Common myeloid progenitor, CD34-positive (primary cell): ENCODE data around the gene PCNT.

Experiments used
- CTCF ChIA-PET: fragments of 350-600 bp; sonication (Branson Sonifier 250); formaldehyde crosslinking; loops from one replicate; lab custom pipeline; 2021; ENCODE audit warnings: antibody characterized with exemption; lab: Charles Lee
- POLR2A ChIA-PET: fragments of 350-600 bp; sonication (Branson Sonifier 250); formaldehyde crosslinking; loops from one replicate; lab custom pipeline; 2021; ENCODE audit warnings: antibody characterized with exemption; lab: Charles Lee
- DNase-seq, 3 donors: peaks; one replicate each; pipeline versions ENCODE4 v3.0.0 to v3.0.0-alpha.2; 2013
- H3K27ac ChIP-seq, 2 experiments: 1 replicate in 1 of 2; 2 replicates in 1 of 2; pipeline ENCODE4 v1.7.0; 2013; ENCODE audit warnings: inconsistent platforms in 2 of 2, low read length in 2 of 2, mild to moderate bottlenecking in 2 of 2, low read depth in 1 of 2, moderate library complexity in 1 of 2; ENCODE audit not compliant: severe bottlenecking in 2 of 2, insufficient read depth in 1 of 2, poor library complexity in 1 of 2
- H3K27me3 ChIP-seq, 5 experiments: replicated peaks in 2 of 5; 1 replicate in 3 of 5; 2 replicates in 2 of 5; pipeline versions ENCODE4 v1.6.1 to v1.7.0; 2013; ENCODE audit warnings: low read length in 4 of 5, mild to moderate bottlenecking in 2 of 5, moderate library complexity in 2 of 5, inconsistent platforms in 1 of 5; ENCODE audit not compliant: insufficient read depth in 5 of 5, control insufficient read depth in 4 of 5
- H3K36me3 ChIP-seq, 4 experiments: 1 replicate in 2 of 4; 2 replicates in 2 of 4; pipeline versions ENCODE4 v1.6.1 to v1.7.0; 2013; ENCODE audit warnings: low read length in 3 of 4, control low read depth in 1 of 4, mild to moderate bottlenecking in 1 of 4; ENCODE audit not compliant: control insufficient read depth in 4 of 4, insufficient read depth in 4 of 4
- H3K4me1 ChIP-seq, 4 experiments: 1 replicate in 3 of 4; 2 replicates in 1 of 4; pipeline versions ENCODE4 v1.6.1 to v1.7.1; 2013; ENCODE audit warnings: low read length in 3 of 4, mild to moderate bottlenecking in 3 of 4, control low read depth in 1 of 4, inconsistent platforms in 1 of 4, moderate library complexity in 1 of 4; ENCODE audit not compliant: control insufficient read depth in 4 of 4, insufficient read depth in 4 of 4; ENCODE audit errors: control extremely low read depth in 1 of 4
- H3K4me3 ChIP-seq, 7 experiments: 1 replicate in 4 of 7; 2 replicates in 3 of 7; pipeline versions ENCODE4 v1.5.1 to v1.7.0; 2013; ENCODE audit warnings: mild to moderate bottlenecking in 7 of 7, low read length in 6 of 7, moderate library complexity in 6 of 7, inconsistent platforms in 2 of 7, low read depth in 2 of 7, control low read depth in 1 of 7; ENCODE audit not compliant: insufficient read depth in 4 of 7, control insufficient read depth in 1 of 7; ENCODE audit errors: extremely low read depth in 1 of 7
- H3K9me3 ChIP-seq, 5 experiments: 1 replicate in 4 of 5; 2 replicates in 1 of 5; pipeline versions ENCODE4 v1.6.1 to v1.7.1; 2013; ENCODE audit warnings: low read length in 4 of 5, mild to moderate bottlenecking in 2 of 5, inconsistent platforms in 1 of 5, low read depth in 1 of 5, moderate library complexity in 1 of 5; ENCODE audit not compliant: control insufficient read depth in 4 of 5, insufficient read depth in 2 of 5; ENCODE audit errors: control extremely low read depth in 1 of 5
- WGBS: methylation state at CpG from one replicate; pipeline ENCODE4 v1.1.5; 2013; ENCODE audit not compliant: insufficient coverage; 5-methylcytosine and 5-hydroxymethylcytosine counted together

Gene PCNT

GRCh38 chr21:46454634-46455390 is 130.9 kb downstream of the PCNT start:
- CTCF ChIA-PET = no interaction called here

DNA sequence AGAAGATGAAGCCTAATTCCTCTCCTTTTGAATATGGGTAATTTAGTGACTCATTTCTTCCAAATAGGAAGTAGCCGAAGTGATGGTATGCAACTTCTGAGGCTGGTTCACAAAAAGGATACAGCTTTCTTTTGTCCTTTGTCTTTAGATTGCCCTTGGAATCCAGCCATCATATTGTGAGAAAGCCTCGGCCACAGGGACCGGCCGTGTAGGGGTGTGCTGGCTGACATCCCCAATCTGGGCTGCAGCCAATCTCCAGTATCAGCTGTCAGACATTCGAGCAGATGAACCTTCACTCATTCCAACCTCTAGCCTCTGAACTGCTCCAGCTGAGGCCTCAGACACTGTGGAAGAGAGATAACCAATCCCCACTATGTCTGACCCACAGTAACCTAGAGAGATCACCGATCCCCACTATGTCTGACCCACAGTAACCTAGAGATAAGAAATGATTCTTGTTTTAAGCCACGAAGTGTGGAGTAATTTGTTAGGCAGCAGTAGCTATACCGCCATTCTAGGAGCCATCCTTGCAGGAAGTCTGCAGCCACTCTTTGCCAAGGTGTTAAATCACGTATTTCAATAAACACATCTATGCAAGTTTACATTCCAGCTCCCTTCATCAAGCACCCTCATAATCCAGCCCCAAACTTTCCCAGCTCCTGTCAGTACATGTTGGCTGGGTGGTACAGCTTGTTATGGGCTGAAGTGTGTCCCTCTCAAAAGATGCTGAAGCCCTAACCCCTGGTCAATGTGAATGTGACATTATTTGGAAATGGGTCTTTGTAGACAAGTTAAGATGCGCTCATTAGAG is 131.8 kb downstream of the PCNT start:
- Histone ChIP-seq H3K36me3 (peaks cover 0 to 29% (median 5%) of the 10 kb centered on the region in 4 experiments), H3K27me3 (no peaks in the 10 kb centered on the region), H3K4me3 (peak overlapping the region in 1 of 7 experiments; percentile 9), H3K27ac (no peak overlapping the region), H3K4me1 (peaks cover 4 to 34% (median 21%) of the 10 kb centered on the region in 4 experiments), H3K9me3 (no peaks in the 10 kb centered on the region)
- ChIA-PET POLR2A (interaction anchor here (0.6 kb wide), 1 partner anchor 53 kb away, joined by 3 read pairs; no protein-coding TSS in a partner anchor), CTCF (interaction anchor here (0.8 to 1.5 kb wide), 3 partner anchors 8 to 177 kb away, joined by 3 to 4 read pairs (median 3); no protein-coding TSS in a partner anchor)
- WGBS = 88% methylated on average over 6 of the region's 10 CpGs
- DNase-seq = peak in 2 of 3 donors; percentile 14 to 34

More at GRCh38 chr21:46454634-46455390, 130.9 kb downstream of the PCNT start:
- peaks cover 0 to 32% (median 6%) of the 10 kb centered on the region in 4 experiments for H3K36me3 ChIP-seq
- POLR2A ChIA-PET = no interaction called here
- H3K4me1 ChIP-seq = peaks cover 0 to 24% (median 16%) of the 10 kb centered on the region in 4 experiments
- WGBS = 94% methylated on average over 4 of the region's 4 CpGs
- H3K4me3 ChIP-seq = no peak overlapping the region
- H3K27ac ChIP-seq = no peak overlapping the region
- H3K27me3 ChIP-seq = no peaks in the 10 kb centered on the region
- no peak for DNase-seq
- H3K9me3 ChIP-seq = peaks cover 0 to 3% (median 3%) of the 10 kb centered on the region in 5 experiments

- Histone ChIP-seq H3K9me3 (no peaks in the 10 kb centered on the region), H3K27me3 (no peaks in the 10 kb centered on the region), H3K4me3 (no peak overlapping the region), H3K36me3 (peaks cover 0 to 29% (median 5%) of the 10 kb centered on the region in 4 experiments), H3K4me1 (peaks cover 4 to 36% (median 21%) of the 10 kb centered on the region in 4 experiments), H3K27ac (peak overlapping the region in 1 of 2 experiments; percentile 96)
- CTCF ChIA-PET = interaction anchor here (0.8 to 1.5 kb wide), 4 partner anchors 9 to 176 kb away, joined by 3 to 4 read pairs (median 3); no protein-coding TSS in a partner anchor
- WGBS = 100% methylated on average over 2 of the region's 4 CpGs
- POLR2A ChIA-PET = interaction anchor here (0.6 kb wide), 1 partner anchor 52 kb away, joined by 3 read pairs; no protein-coding TSS in a partner anchor
- no peak for DNase-seq
Observed at GRCh38 chr21:46456750-46457149, 132.8 kb downstream of the PCNT start.

DNA sequence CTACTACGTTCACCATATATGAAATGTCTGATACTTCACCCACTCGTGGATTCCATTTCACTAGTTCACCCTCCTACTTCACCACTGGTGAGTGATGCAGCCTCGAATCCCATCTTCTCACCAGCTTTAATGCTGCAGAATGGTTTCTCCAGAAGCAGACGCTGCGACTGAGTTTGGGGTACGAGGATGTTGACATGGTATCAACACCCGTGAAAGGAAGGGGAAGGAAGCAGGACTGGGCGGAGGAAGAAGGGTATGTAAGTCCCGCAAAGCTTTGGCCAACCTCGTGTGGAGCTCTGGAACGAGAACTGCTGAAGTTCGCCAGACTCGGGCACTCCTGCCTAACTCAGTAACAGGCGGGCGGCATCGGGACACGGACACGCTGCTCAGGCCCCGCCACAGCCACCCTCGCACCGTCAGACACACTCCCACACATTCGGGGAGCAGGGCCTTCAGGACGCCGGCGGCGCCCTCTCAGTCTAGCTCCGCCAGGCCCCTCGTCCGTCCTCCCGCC is 133.9 kb downstream of the PCNT start:
- Histone ChIP-seq H3K27me3 (no peaks in the 10 kb centered on the region), H3K4me3 (peak overlapping the region; percentile 44 to 96 (median 88)), H3K4me1 (peaks cover 4 to 36% (median 21%) of the 10 kb centered on the region in 4 experiments), H3K36me3 (peaks cover 2 to 31% (median 6%) of the 10 kb centered on the region in 4 experiments), H3K9me3 (no peaks in the 10 kb centered on the region), H3K27ac (peak overlapping the region; percentile 85 to 96)
- POLR2A ChIA-PET = interaction anchor here (1.1 to 2.0 kb wide), 2 partner anchors 15 to 133 kb away, joined by 3 to 5 read pairs; no protein-coding TSS in a partner anchor
- CTCF ChIA-PET = interaction anchor here (0.8 to 1.2 kb wide), 3 partner anchors 17 to 182 kb away, joined by 3 read pairs; no protein-coding TSS in a partner anchor
- peak; percentile 29 to 66 (median 61) for DNase-seq
- WGBS = 0% methylated on average over 22 of the region's 30 CpGs

DNA sequence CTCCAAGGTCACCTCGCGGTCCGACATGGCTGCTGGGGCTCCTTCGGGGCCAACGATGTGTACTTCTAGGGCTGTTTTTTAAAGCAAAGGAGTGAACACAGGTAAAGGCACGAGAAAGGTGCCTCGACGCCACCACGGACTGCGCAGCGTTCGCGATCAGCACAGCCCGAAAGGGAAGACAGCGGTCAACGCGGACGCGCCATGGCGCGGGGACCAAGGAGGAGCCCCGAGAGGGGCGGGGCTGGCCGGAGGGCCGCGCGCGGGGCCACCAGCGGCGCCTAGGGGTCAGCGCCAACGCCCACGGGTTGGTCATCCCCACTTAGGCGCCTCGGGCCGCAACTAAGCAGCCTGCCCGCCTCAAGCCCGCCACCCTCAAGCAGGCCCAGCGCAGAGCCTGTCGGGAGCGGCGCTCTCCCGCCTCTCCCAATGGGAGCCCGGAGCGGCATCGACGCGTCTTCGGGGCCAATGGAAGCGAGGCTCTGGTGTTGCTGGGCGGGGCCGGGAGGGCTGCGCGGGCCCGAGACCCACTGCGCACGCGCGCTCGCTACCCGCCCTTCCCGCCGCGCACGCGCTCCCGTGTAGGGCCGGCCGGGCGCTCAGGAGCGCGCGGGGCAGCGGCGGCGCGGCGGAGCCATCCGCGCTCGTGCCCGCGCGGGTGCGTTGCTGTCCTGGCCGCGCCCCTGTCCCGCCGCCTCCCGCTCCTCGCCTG is 134.5 kb downstream of the PCNT start, which contains the start of gene DIP2A:
Gene DIP2A (plus strand): TSS at position 577 of the 709 bp plus-strand sequence. CDS start 241 bp downstream, outside the sequence.
- Histone ChIP-seq H3K27me3 (no peaks in the 10 kb centered on the region), H3K4me1 (peaks cover 4 to 36% (median 21%) of the 10 kb centered on the region in 4 experiments), H3K4me3 (peak within 1 kb of the TSS; percentile 75 to 96 (median 88)), H3K36me3 (peaks cover 2 to 30% (median 4%) of the 10 kb centered on the region in 4 experiments), H3K27ac (peak within 1 kb of the TSS; percentile 85 to 96), H3K9me3 (no peaks in the 10 kb centered on the region)
- peak; percentile 94 to 98 (median 98) for DNase-seq
- CTCF ChIA-PET = interaction anchor here (0.8 to 1.8 kb wide), 2 partner anchors 13 to 16 kb away, joined by 3 to 4 read pairs; no protein-coding TSS in a partner anchor
- POLR2A ChIA-PET = interaction anchor here (1.1 to 2.0 kb wide), 3 partner anchors 11 to 134 kb away, joined by 3 to 5 read pairs (median 3); no protein-coding TSS in a partner anchor
- WGBS = under 1% methylated on average over 67 of the region's 91 CpGs

DNA sequence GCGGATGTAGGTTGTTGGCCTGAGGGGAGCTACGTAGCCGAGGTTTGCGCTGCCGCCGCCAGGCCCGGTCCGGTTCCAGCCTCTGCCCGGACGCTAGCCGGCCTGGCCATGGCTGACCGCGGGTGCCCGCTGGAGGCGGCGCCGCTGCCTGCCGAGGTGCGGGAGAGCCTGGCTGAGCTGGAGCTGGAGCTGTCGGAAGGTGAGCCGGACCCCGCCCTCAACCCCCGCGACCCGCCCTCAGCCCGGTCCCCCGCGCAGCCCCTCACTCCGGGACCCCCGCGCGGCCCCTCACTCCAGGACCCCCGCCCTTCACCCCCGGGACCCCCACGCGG is 135.0 kb downstream of the PCNT start:
- Histone ChIP-seq H3K4me3 (peak overlapping the region; percentile 72 to 96 (median 88)), H3K27ac (peak overlapping the region in 1 of 2 experiments; percentile 73), H3K36me3 (peaks cover 3 to 30% (median 4%) of the 10 kb centered on the region in 4 experiments), H3K27me3 (no peaks in the 10 kb centered on the region), H3K9me3 (no peaks in the 10 kb centered on the region), H3K4me1 (peaks cover 4 to 36% (median 21%) of the 10 kb centered on the region in 4 experiments)
- no peak for DNase-seq
- under 1% methylated on average over 27 of the region's 36 CpGs for WGBS
- POLR2A ChIA-PET = interaction anchor here (1.5 to 2.0 kb wide), 2 partner anchors 11 to 13 kb away, joined by 3 to 5 read pairs; no protein-coding TSS in a partner anchor
- CTCF ChIA-PET = interaction anchor here (0.8 to 1.8 kb wide), 2 partner anchors 12 to 177 kb away, joined by 3 to 4 read pairs; partner anchors contain the start of gene PRMT2
